HEK293T (cell line): ENCODE measurements around the gene DMRTB1.

ENCODE experiments used
- BHLHE40 ChIP-seq: fragments of 450-650 bp; IDR thresholded peaks from 2 replicates; pipeline ENCODE4 v1.6.1; 2016; ENCODE audit warnings: mild to moderate bottlenecking, moderate library complexity, borderline replicate concordance
- ELF4 ChIP-seq: fragments of 450-650 bp; IDR thresholded peaks from 2 replicates; pipeline ENCODE4 v1.6.1; 2017; ENCODE audit warnings: antibody characterized with exemption
- FOXK2 ChIP-seq: fragments of 450-650 bp; IDR thresholded peaks from 2 replicates; pipeline ENCODE4 v1.6.1; 2016; ENCODE audit warnings: mild to moderate bottlenecking
- FOXM1 ChIP-seq: fragments of 450-650 bp; IDR thresholded peaks from 2 replicates; pipeline ENCODE4 v1.6.1; 2017; ENCODE audit warnings: mild to moderate bottlenecking, borderline replicate concordance
- PKNOX1 ChIP-seq: fragments of 450-650 bp; IDR thresholded peaks from 2 replicates; pipeline ENCODE4 v1.6.1; 2016

GRCh38 chr1:53502641-53503432 is 43.6 kb downstream of the DMRTB1 start:
- TF ChIP-seq BHLHE40 (no peak), FOXK2 (no peak), FOXM1 (no peak), PKNOX1 (no peak), ELF4 (no peak)
